Right lung (tissue), 5 donors: Measurements from ENCODE around the gene MIPOL1. TPM values are rescaled to one million over a fixed set of nuclear protein-coding genes. Genes with fewer than 3 reads are reported as not detected.
"Not testable (repeated sequence)": the region's sequence is repeated elsewhere in the genome, so short reads cannot be mapped to it uniquely, and the experiment has no call there.

Experiments
- DNase-seq, 2 donors: peaks; one replicate each; pipeline ENCODE4 v3.0.0-alpha.2; 2013
- polyA plus RNA-seq, 5 donors: library from polyadenylated mRNA; unstranded; fragments of 120-200 nt; gene quantifications; one replicate each; pipeline versions ENCODE4 v1.2.1 to v1.2.3, GENCODE V29; 2013; ENCODE audit warnings: inconsistent platforms in 1 of 5, low replicate concordance in 1 of 5; ENCODE audit not compliant: insufficient read length in 5 of 5, insufficient read depth in 1 of 5

Gene MIPOL1
- polyA plus RNA-seq, 5 donors: 7.7 to 15.2 (median 14.2) TPM

DNA sequence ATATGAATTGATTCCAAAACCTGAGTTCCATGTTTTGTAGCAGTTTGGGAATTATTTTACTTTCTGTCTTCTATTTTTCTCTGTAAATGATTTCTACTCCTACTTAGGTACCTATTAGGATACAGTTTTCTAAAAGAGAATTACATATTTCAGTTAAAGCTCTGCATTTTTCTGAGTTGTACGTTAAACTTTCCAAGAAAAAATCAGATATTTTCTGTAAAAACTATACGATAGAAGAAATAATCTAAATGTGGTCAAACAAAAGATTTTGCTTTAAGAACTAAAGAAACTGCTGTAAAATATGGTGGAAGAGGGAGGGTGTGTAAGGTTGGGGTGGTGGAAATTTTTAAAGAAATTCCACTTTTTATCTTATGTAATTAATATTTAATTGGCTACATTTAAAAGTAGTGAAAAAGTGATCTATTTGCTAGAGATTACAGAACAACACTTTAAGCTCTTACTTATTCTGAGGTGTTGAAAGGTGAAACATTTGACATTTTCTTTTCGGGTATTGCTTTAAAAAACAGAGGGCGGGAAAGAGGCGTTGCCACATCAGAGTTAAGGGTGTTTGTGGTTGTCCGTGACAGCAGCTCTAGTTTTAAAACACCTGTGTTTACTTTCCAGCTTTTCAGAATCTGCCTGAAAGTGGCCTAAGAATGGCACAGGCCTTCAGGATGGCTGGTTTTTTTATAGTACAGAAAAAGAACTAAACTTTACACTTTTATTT is 187.3 kb downstream of the MIPOL1 start:
- peak; percentile 21 to 30 for DNase-seq

DNA sequence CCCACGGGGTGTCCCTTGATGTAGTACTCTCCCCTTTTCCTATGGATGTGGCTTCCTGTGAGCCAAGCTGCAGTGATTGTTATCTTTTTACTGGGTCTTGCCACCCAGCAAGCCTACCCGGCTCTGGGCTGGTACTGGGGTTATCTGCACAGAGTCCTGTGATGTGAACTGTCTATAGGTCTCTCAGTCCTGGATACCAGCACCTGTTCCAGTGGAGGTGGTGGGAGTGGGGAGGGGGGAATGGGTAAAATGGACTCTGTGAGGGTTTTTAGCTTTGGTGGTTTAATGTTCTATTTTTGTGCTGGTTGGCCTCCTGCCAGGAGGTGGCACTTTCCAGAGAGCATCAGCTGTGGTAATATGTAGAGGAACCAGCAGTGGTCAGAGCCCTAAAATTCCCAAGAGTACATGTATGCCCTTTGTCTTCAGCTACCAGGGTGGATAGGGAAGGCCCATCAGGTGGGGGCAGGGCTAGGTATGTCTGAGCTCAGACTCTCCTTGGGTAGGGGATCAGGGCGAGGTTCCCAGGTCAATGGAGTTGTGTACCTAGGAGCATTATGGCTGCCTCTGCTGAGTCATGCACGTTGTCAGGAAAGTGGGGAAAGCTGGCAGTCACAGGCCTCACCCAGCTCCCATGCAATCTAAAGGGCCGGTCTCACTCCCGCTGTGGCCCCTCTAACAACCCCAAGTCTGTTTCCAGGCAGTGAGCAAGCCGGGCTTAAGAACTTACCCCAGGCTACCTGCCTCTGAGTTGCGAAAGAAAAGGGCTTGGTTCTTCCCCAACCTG is 199.6 kb downstream of the MIPOL1 start:
- not testable (repeated sequence) for DNase-seq

DNA sequence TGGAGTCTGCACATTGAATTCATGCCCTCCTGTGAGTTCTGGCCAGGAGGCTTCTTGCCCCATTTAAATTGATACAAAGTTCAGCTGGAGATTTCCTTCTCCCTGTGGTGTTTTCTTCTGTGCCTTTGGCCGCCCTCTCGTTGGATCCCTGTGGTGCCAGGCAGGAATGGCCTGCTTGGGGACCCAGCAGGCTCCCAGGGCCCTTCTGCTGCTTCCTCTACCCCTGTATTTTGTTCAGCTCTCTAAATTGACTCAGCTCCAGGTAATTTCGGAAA is 200.1 kb downstream of the MIPOL1 start:
- no peak for DNase-seq

DNA sequence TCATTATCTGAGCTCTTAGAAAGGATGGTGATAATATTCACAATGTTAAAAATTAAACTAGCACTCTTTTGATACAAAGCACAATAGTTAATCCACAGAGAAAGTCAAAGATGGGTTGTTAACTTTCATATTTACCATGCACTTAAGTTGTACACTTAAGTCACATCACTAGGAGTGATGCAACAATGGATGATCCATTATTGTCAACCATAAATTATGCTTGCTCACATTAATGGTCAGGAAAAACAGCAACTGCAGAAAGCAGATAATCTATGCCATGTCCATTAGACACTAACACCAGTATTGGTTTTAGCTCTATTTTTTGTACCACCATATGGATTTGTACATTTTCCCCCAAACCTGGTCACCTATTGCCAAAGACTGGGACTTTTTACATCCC is 201.8 kb downstream of the MIPOL1 start:
- no peak for DNase-seq

DNA sequence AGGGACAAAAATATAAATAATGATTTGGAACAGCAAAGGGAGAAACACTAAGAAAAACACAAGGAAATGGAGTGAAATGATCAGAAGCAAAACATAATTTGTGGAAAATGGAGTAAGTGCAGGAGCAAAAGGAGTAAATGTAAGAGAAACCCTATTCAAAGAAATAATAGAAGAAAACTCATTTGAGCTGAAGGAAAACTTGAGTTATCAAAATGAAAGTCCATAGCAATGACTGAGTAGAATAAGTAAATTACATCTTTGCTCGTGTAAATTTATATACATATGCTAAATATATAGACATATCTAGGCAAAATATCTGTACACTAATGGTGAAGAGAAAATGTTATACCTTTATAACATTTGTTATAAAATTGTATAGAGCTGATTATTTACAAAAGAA is 203.4 kb downstream of the MIPOL1 start:
- no peak for DNase-seq

DNA sequence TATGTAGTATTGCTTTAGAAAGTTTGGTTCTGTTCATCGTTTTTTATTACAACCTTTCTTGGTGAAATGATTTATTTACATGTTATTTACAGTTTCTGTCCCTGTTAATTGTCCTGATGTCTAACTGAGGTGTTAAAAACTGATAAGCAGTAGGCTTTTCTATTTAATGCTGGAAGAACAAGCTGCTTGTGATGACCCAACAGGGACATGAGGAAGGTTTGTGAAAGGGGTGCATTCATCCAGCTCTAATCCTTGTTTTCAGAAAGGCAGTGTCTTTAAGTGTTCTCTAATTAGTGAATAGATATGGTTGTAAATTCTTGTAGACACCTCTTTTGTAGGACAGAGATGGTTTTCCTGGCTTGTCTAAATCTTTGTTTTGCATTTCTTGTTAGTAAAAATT is 205.9 kb downstream of the MIPOL1 start:
- no peak for DNase-seq

DNA sequence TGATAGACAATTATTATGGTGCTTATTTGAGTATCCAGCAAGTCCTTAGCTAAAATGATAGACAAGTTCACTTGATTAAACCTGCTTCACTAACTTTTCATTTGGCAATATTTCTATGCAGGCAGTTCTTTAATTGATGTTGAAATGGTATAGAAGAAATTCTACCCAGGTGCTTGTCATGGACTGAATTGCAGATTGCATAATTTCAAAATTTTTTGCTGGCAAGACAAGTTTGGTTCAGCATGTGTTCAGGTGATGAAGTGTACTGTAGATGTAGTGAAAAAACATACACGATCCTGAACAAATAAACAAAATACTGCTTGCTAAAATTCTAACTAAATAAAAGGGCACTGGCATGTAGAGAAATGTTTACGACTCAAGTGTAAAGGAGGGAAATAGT is 208.4 kb downstream of the MIPOL1 start:
- DNase-seq: no peak

DNA sequence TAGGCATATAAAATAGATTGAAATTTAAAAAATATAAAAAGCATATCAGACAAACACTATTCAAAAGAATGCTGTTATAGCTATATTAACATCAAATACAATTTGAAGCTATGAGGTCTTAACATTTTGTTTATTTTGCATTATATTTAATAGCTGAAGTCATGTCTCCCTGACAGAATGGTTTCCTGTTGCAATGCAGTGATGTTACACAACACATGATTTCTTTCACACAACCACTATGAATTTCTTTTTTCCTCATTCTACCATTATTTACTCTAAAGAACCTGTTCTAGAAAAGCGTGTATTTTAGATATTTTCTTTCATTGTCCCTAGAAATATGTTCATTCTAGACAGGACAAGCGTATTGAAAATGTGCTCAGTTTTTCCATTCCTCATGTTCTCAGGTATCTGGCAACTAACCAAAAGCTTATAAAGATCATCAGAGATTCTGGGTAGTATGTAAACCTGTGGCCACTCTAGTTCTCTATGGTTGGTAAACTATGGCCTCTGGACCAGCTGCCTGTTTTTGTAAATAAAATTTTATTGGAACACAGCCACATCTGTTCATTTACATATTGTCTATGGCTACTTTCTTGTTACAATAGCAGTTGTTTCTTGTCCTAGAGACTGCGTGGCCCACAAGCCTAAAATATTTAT is 213.5 kb downstream of the MIPOL1 start:
- no peak for DNase-seq

DNA sequence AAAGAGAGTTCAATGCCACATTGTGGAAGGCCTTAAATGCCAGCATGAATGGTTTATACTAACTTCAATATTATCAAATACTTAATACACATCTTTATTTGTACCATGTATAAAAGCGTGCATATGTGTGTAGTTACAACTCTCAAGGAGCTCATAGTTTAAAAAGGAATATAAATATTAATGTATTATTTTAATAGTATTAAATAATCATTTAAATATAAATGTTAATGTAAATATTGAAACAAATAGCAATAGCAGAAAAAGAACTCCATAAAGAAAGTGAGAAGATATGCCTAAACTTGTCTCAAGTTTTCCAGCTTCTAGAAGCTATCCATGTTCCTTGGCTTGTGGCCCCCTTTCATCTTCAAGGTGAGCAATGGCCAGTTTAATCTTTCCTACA is 215.3 kb downstream of the MIPOL1 start:
- no peak for DNase-seq

DNA sequence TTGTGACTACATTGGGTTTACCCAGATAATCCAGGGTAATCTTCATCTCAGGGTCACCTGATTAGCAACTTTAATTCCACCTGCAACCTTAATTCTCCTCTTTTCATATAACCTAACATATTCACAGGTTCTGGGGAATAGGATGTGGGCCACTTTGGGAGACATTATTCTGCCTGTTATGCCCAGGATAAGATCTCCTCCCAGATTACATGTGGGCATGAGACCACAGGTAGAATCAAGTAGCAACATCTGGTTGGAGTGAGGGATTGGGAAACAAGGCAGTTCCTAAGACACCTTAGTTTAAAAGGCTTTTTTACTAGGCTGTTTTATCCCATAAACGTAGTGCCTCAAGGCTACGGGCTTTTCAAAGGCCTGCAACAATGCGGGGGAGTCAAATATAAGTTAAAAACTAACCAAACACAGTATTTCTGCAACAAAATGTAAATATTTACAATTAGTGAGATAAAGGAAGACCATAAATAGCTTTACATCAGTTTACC is 215.8 kb downstream of the MIPOL1 start:
- DNase-seq: no peak

DNA sequence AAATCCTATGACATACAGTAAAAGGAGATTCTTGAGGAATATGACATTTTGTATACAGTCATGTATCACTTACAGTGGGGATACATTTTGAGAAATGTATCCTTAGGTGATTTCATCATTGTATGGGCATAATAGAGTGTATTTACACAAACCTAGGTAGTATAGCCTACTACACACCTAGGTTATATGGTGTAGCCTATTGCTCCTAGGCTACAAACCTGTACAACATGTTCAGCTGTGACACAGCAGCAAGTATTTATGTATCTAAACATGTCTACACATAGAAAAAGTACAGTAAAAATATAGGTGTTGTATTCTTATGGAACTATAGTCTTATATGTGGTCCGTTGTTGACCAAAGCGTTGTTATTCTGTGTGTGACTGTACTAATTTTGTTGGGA is 218.5 kb downstream of the MIPOL1 start:
- DNase-seq: no peak

DNA sequence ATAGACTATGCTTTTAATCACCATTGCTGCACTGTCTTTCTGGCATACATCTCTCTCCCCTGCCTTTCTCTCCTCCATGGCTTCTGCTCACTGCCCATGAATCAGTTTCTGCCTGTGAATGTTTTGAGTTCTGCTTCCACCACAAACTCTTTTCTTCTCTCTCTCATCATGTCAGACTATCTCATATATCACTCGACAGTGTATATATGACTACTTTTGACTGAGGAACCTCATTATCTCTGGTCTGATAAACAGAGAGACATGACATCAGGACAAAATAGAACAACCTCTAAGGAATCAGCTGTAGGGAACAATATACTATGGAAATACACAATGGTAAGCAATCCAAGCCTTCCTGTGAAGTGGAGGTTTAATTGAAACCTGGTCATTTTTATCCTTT is 219.4 kb downstream of the MIPOL1 start:
- DNase-seq: no peak

DNA sequence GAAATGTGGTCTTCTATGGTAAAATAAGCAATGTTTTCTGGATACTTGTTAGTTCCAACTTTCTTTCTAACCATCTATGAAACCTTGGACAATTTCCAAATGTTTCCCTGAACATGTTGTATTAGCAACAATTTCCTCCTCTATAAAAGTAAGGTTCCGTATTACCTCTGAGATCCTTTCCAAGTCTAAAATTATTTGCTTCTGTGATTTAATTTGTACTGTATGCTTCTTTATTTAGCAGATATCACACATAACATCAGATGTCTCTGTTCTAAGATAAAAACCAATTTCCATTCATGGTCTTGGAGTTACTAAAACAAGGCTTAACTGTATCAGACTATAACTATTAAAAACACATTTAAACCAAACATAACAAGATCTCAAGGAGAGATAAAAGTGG is 220.1 kb downstream of the MIPOL1 start:
- no peak for DNase-seq

DNA sequence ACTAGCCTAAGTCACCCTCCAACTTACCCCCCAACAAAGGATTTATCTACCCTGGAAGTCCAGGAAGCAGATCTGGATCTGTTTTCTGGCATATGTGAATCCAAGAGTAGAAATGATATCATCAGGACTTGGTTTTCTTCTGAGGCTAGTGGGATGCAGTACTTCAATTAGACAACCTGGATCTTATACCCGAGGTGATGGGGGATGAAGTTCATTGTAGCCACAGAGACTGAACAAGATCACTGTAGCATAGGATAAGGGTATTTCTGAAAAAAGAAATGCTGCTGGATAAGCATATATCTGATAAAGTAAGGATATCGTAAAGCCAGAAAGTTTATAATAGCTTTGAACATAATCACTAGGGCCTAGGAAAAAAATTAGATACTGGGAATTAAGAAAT is 222.9 kb downstream of the MIPOL1 start:
- DNase-seq: no peak

DNA sequence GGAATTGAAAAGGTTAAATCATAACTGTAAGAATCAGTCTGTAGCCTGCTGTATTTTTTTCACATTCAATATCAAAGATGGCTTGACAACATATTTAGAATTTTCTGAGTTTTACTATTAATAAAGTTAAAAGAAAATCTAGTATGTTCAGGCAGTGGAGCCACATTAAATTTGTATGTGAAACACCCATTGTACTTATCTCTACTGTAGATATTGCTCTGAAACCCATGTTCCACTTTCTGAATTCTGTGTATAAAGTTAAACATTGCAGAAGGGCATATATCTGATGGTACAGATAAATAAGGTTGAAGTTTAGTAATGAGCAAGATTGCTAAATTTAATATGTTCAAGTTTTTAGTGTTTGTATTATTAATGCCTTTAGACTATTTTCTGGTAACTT is 224.6 kb downstream of the MIPOL1 start:
- DNase-seq: no peak

DNA sequence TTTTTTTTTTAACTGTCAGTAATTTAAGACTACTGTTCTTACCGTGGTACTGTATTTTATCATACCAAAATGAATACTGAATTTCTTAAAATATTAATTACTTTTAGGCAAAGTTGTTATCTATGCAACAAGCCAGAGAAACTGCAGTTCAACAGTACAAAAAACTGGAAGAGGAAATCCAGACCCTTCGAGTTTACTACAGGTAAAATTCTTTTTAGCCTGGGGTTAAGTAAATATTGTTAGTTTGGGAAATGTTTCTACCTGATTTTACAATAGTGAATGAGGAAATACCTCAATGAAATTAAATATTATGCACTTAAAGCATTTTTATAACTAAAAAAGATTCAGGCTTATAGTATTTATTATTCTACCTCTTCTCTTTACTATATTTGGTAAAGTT is 225.0 kb downstream of the MIPOL1 start:
- no peak for DNase-seq

DNA sequence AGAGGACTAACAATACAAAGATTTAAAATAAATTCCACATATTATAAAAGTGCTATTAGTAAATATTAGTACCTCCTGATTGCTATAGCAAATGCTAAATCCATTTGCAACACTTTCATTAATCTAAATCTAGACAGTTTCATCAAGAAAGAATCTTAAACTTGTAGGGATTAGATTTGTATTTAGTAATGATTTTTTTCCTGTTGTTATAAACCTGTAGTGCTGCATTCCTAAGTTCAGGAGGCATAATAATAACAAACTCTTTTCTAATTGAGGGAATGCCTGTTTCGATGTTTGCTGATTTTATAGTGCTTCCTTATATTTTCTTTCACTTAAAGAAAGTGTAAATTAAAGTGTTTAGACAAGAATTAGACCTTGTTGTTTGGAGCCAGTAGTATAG is 231.2 kb downstream of the MIPOL1 start:
- DNase-seq: no peak

DNA sequence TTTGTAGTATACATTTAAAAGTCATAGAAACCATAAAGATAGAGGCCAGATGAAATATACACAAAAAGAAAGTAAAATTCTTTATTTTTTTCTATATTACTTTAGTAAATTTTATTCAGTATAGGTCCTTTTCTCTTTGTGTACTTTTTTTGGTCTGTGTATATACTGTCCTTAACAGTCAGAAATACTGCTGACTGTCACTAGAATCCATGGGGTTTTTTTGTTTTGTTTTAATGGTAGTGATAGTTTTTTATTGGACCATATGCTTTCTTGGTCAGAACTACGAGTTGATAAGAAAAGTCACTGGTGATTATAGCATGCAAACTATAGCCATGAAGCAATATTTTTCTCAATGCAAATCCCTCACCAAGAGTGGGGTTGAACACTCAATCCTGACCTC is 231.9 kb downstream of the MIPOL1 start:
- no peak for DNase-seq

DNA sequence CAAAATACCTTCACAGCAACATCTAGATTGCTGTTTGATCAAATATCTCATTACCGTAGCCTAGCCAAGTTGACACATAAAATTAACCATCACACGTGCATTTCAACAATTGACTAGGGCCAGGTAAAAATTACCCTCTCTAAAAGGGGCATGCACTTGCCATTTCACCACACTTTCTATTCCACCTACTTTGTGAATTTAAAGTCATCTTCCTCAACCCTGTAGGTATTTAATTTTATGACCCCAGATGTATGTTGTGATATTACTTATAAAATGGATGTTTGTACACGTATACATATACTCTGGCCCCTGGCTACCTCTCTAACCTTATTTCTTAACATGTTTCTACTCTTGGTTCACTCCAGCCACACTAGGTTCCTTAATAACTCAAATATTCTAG is 237.1 kb downstream of the MIPOL1 start:
- DNase-seq: no peak

DNA sequence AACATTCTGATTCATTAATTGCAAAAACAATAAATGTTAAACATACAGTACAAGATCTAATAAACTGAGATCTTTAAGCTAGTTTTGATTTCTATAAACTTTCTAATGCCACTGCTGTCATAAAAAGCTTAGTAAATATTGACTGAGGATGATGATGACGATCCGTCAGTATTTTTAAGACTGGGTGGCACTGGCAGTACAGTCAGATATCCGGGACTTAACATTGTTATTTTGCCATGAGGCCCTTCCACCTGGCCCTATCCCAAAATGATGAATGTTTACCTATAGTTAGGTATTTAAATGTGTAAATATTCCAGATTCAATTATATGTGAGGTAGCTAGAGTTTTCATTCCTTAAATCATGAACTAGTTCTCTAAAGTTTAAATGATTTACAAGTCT is 238.8 kb downstream of the MIPOL1 start:
- no peak for DNase-seq

DNA sequence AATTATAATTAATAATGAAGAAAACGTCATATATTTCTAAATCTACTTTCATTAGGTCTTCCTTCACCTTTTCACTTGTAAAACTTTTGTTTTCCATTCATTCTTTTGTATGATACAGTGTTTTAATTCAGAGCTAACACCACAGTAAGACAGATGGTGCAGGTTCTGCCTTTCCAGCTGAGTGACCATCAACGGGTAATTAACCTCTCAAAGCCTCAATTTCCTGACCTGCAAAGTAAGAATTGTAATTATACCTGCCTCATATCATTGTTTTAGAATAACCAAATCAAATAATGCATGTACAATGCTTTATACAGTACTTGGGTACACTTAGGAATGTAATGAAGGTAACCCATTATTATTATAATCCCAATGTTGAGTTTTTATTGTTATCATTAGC is 239.8 kb downstream of the MIPOL1 start:
- DNase-seq: no peak

DNA sequence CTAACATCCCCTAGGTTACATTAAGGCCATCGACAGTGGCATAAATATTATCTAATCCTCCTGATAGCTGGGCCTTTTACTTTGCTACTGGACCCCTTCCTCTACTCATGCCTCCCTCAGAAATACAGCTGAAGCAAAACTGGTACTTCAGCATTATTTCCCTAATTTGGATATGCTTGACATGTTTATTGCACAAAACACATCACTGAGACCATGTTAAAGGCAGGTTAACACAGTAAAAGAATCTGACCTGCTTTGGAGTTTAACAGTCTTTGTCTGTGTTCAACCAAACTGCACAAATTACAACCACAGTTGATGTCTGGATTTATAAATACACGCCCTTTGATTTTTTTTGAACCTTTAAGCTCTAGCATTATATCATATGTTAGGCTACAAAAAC is 240.7 kb downstream of the MIPOL1 start:
- no peak for DNase-seq

DNA sequence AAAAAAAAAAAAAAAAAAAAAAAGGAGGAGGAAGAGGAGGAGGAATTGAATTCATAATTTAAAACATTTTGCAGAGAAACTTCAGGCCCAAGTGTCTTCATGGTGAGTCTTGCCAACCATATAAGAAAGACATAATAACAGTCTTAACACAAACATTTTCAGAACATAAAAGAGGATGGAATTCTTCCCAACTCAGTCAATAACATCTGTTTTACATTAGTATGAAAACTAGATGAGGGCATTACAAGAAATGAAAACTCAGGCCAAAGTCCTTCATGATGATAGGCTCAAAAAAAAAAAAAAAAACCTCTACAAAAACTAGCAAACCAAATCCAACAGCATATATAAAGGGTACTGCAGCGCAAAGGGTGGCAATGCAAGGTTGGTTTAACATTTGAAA is 245.7 kb downstream of the MIPOL1 start:
- DNase-seq: no peak
